A673 (cell line): Measurements from ENCODE around the gene UVSSA. TPM values are rescaled to one million over a fixed set of nuclear protein-coding genes. Genes with fewer than 3 reads are reported as not detected.

ENCODE experiments used
- BruUV-seq: library from RNA; stranded (reverse); fragments of 400-500 nt; replicated peaks from 2 replicates; lab custom pipeline; 2021; lab: Mats Ljungman, UMichigan
- CTCF ChIA-PET: fragments of 300-600 bp; sonication (Branson Sonifier 250); formaldehyde crosslinking; loops from one replicate; lab custom pipeline; 2022; ENCODE audit warnings: antibody characterized with exemption; lab: Charles Lee
- POLR2A ChIA-PET: fragments of 300-600 bp; sonication (Branson Sonifier 250); formaldehyde crosslinking; loops from one replicate; lab custom pipeline; 2022; ENCODE audit warnings: antibody characterized with exemption; ENCODE audit not compliant: low non-redundant PET; lab: Charles Lee
- DNase-seq: peaks from one replicate; pipeline ENCODE4 v3.0.0-alpha.2; 2015; ENCODE audit warnings: low spot score
- H3K27ac ChIP-seq: fragments of 200-600 bp; sonication (generic); 2 replicates; pipeline ENCODE4 v1.5.1; 2016; ENCODE audit warnings: mixed run types, low read depth, mild to moderate bottlenecking, mixed read lengths, antibody characterized with exemption, low read length; ENCODE audit not compliant: poor library complexity, severe bottlenecking
- H3K27me3 ChIP-seq: fragments of 200-600 bp; sonication (generic); replicated peaks from 2 replicates; pipeline ENCODE4 v1.6.1; 2017; ENCODE audit warnings: mixed run types, low read depth, mild to moderate bottlenecking, mixed read lengths, antibody characterized with exemption, low read length; ENCODE audit not compliant: insufficient read depth, poor library complexity
- H3K36me3 ChIP-seq: fragments of 200-600 bp; sonication (generic); 2 replicates; pipeline ENCODE4 v1.6.1; 2016; ENCODE audit warnings: mixed run types, mild to moderate bottlenecking, mixed read lengths, antibody characterized with exemption, low read length; ENCODE audit not compliant: insufficient read depth, poor library complexity, severe bottlenecking
- H3K4me1 ChIP-seq: fragments of 200-600 bp; sonication (generic); 2 replicates; pipeline ENCODE4 v1.6.1; 2017; ENCODE audit warnings: mixed run types, mild to moderate bottlenecking, mixed read lengths, antibody characterized with exemption, low read length; ENCODE audit not compliant: insufficient read depth, poor library complexity, severe bottlenecking
- H3K4me3 ChIP-seq: fragments of 200-600 bp; sonication (generic); 2 replicates; pipeline ENCODE4 v1.5.1; 2016; ENCODE audit warnings: low read depth, mixed run types, mild to moderate bottlenecking, mixed read lengths, low read length; ENCODE audit not compliant: poor library complexity, severe bottlenecking
- H3K9me3 ChIP-seq: fragments of 200-600 bp; sonication (generic); 2 replicates; pipeline ENCODE4 v1.6.1; 2016; ENCODE audit warnings: mixed run types, low read depth, mild to moderate bottlenecking, mixed read lengths, antibody characterized with exemption, low read length; ENCODE audit not compliant: poor library complexity, severe bottlenecking
- EZH2 ChIP-seq: fragments of 200-600 bp; sonication (generic); IDR thresholded peaks from 2 replicates; pipeline ENCODE4 v1.6.1; 2017; ENCODE audit warnings: borderline replicate concordance, low read depth, mild to moderate bottlenecking, mixed read lengths, antibody characterized with exemption, low read length; ENCODE audit not compliant: poor library complexity, severe bottlenecking
- intact Hi-C: fragments of 100-400 bp; cut with micrococcal nuclease; formaldehyde crosslinking; loops from one replicate; pipeline ENCODE4 v1.10.0; 2022; ENCODE audit not compliant: unreplicated experiment
- total RNA-seq: library from RNA; stranded (reverse); gene quantifications from 2 replicates; pipeline ENCODE4 v1.2.3, GENCODE V29; 2021
- TF ChIP-seq, protein P1 (sequence below): fragments of 300-800, 200-600 bp; sonication (generic); conservative IDR thresholded peaks from 2 replicates; pipeline ENCODE4 v1.5.1; 2017; ENCODE audit warnings: low read depth, mild to moderate bottlenecking, antibody characterized with exemption, low read length, moderate library complexity, mixed read lengths

The UVSSA gene
- total RNA-seq, 1 experiment from 2014 or later, result 20.3 TPM

DNA sequence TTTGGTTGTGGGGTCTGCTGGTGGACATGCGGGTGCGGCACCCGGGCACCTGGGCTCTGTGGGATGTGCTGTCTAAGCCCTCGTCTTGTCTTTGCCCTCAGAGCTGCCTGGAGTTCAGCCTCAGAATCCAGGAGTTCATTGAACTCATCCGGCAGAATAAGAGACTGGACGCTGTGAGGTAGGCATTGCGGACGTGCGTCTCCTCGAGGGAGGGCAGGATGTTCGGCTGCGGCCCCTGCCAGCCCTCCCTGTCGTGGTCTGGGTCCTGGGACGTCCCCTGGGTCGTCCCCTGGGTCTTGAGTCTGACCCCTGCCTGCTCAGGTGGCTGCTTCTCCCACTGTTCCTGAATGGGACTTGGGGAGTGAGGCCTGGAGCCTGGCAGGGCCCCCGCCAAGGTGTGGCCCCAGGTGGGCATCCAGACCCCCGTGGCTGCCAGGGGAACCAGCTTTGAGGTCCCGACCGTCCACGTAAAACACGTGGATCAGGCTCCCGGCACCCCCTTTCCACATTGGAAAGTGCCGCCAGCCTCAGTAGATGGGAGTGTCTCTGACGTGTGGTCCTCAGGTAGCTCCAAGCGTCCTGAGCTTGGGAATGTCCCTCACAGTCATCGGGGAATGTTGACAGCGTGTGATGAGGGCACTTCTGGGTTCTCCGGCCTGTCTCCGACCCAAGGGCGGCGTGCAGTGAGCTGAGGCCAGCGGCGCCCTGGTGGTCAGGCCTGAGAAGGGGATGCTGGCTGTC lies 19.3 kb upstream of the UVSSA start:
- POLR2A ChIA-PET, result no interaction called here
- no peak overlapping the region for H3K4me3 ChIP-seq
- CTCF ChIA-PET, result no interaction called here
- no TSS peak for BruUV-seq
- DNase-seq, result no peak
- peaks cover 28% of the 10 kb centered on the region for H3K36me3 ChIP-seq
- no peaks in the 10 kb centered on the region for H3K27me3 ChIP-seq
- no peaks in the 10 kb centered on the region for H3K9me3 ChIP-seq
- no peak for TF ChIP-seq EZH2
- TF ChIP-seq, protein P1, sequence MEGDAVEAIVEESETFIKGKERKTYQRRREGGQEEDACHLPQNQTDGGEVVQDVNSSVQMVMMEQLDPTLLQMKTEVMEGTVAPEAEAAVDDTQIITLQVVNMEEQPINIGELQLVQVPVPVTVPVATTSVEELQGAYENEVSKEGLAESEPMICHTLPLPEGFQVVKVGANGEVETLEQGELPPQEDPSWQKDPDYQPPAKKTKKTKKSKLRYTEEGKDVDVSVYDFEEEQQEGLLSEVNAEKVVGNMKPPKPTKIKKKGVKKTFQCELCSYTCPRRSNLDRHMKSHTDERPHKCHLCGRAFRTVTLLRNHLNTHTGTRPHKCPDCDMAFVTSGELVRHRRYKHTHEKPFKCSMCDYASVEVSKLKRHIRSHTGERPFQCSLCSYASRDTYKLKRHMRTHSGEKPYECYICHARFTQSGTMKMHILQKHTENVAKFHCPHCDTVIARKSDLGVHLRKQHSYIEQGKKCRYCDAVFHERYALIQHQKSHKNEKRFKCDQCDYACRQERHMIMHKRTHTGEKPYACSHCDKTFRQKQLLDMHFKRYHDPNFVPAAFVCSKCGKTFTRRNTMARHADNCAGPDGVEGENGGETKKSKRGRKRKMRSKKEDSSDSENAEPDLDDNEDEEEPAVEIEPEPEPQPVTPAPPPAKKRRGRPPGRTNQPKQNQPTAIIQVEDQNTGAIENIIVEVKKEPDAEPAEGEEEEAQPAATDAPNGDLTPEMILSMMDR, result no peak
- H3K4me1 ChIP-seq, result no peaks in the 10 kb centered on the region
- intact Hi-C loops, result no loop called here
- H3K27ac ChIP-seq, result no peak overlapping the region

DNA sequence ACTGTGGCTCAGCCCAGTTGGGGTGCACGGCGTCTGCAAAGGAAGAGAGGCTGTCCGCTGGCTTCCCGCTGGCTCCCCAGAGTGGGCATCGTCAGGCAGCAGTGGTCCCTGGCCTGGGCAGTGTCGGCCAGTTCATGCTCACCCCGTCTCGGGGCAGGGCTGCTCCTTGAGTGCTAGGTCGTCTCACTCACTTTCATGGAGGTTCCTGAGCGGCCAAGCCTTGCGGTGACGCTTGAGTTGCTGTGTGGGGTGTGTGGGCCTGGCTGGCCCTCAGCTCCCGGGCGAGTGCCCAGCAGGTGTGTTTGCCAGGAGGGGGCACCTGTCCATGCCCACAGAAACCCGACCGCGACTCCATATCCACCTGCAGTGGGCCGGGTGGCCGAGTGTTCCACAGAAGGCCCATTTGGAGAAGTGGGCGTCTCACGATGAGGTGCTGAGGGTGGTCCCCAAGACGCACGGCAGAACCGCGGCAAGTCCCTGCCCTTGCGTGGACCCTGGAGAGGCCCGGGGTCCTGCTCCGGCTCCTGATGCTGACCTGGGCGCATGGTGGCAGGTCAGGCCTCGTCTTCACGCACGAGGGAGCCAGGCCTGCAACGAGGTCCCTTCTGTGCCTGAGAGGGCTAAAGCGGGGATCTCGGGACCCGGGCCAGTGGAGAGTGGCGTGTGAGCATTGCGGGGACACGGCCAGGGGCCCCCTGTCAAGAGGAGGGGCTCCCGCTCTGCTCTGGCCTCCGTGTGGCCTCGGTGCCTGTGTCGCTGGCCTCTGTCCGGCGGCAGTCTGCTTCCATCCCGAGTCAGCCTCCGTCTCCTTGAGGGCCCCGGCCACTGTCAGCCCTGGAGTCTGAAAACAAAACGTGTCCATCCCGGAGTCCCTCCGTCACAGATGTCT lies 18.5 kb upstream of the UVSSA start:
- ChIA-PET POLR2A (no interaction called here), CTCF (no interaction called here)
- no TSS peak for BruUV-seq
- Histone ChIP-seq H3K27me3 (no peaks in the 10 kb centered on the region), H3K36me3 (peaks cover 29% of the 10 kb centered on the region), H3K27ac (no peak overlapping the region), H3K9me3 (no peaks in the 10 kb centered on the region), H3K4me1 (no peaks in the 10 kb centered on the region), H3K4me3 (no peak overlapping the region)
- intact Hi-C loops, result no loop called here
- no peak for DNase-seq
- no peak for TF ChIP-seq EZH2
- TF ChIP-seq, protein P1, result no peak

DNA sequence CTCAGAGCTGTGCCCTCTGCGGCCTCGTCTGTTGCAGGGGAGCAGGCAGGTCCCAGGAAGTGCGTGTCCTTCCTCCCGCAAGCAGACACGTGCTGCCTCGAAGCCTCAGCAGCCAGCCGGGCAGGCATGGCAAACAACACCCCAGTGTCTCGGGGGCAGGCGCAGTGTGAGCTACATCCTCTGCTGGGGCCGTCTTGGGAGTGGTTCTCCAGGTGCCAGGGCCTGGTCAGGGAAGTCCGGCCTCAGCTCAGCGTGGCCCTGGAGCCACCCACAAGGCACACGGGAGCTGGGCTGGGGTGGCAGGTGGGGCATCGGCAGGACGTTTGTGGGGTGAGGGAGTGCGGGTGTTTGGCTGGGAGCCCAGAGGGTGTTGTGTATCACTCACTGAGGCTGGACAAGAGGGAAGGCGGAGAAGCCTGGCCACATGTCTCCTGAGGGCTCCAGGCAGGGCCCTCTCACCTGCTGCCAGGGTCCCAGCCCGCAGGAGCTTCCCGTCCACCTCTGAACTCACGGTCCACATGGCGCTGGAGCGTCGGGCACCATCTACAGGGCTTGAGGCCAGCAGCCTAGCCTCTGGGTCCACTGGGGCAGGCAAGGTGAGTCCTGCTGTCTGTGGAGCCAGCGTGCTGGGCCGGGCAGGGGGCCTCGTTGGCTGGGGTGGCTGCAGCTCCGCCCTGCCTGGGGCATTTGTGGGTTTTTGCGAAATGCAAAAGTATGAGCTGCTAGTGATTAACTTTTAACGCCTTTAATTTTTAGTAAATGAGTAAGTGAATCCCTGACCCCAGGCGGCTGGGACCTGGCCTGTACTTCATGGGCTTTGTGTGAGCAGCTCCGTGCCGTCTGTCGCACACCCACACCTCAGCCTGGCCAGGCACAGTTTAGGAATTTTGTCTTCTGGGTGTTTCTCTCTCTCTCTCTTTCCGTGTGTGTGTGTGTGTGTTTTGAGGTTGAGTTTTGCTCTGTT lies 17.3 kb upstream of the UVSSA start:
- Histone ChIP-seq H3K4me1 (no peaks in the 10 kb centered on the region), H3K27ac (no peak overlapping the region), H3K4me3 (no peak overlapping the region), H3K36me3 (peaks cover 24% of the 10 kb centered on the region), H3K27me3 (no peaks in the 10 kb centered on the region), H3K9me3 (no peaks in the 10 kb centered on the region)
- ChIA-PET CTCF (no interaction called here), POLR2A (no interaction called here)
- intact Hi-C loops, result no loop called here
- no peak for TF ChIP-seq EZH2
- TF ChIP-seq, protein P1, result no peak
- DNase-seq, result no peak
- BruUV-seq, result no TSS peak
